GM18858 (cell line): ENCODE results near the gene ANKRD39.
"Not testable (repeated sequence)": the region's sequence is repeated elsewhere in the genome, so short reads cannot be mapped to it uniquely, and the experiment has no call there.

Source experiments
- ATAC-seq: cut with Tn5 transposase; IDR thresholded peaks from one replicate; pipeline ENCODE4 v1.9.1; 2021; ENCODE audit not compliant: unreplicated experiment

The ANKRD39 gene

GRCh38 chr2:96810783-96811192 is 47.0 kb downstream of the ANKRD39 start:
- no peak for ATAC-seq

GRCh38 chr2:96809951-96810782 is 47.6 kb downstream of the ANKRD39 start:
- no peak for ATAC-seq

- no peak for ATAC-seq
Measured at GRCh38 chr2:96809216-96809882, 48.5 kb downstream of the ANKRD39 start.

GRCh38 chr2:96808176-96808837 is 49.5 kb downstream of the ANKRD39 start:
- ATAC-seq = no peak

GRCh38 chr2:96807127-96807471 is 50.7 kb downstream of the ANKRD39 start:
- no peak for ATAC-seq

GRCh38 chr2:96806468-96807126 is 51.2 kb downstream of the ANKRD39 start:
- ATAC-seq = no peak

- not testable (repeated sequence) for ATAC-seq
Measured at GRCh38 chr2:96805946-96806345, 51.9 kb downstream of the ANKRD39 start.

GRCh38 chr2:96804986-96805385 is 52.8 kb downstream of the ANKRD39 start:
- ATAC-seq = no peak

- ATAC-seq = no peak
Measured at GRCh38 chr2:96802721-96803120, 55.1 kb downstream of the ANKRD39 start.

- ATAC-seq = no peak
Measured at GRCh38 chr2:96801786-96802595, 55.8 kb downstream of the ANKRD39 start.

GRCh38 chr2:96801005-96801785 is 56.6 kb downstream of the ANKRD39 start:
- ATAC-seq = peak; percentile 62

GRCh38 chr2:96800061-96801004 is 57.5 kb downstream of the ANKRD39 start:
- no peak for ATAC-seq

GRCh38 chr2:96799623-96799935 is 58.2 kb downstream of the ANKRD39 start:
- no peak for ATAC-seq

GRCh38 chr2:96798733-96799622 is 58.8 kb downstream of the ANKRD39 start:
- ATAC-seq = no peak
